D721Med (cell line): ENCODE data around the gene CD79B.

Experiments used
- DNase-seq: peaks from one replicate; pipeline ENCODE4 v3.0.0; 2011; ENCODE audit warnings: low spot score; ENCODE audit not compliant: insufficient read length
- FAIRE-seq: peaks from 2 replicates; lab custom pipeline; 2011; peaks lifted over from hg19 to GRCh38; lab: Jason Lieb, UNC
- CTCF ChIP-seq: IDR thresholded peaks from 2 replicates; pipeline ENCODE4 v1.5.1; 2012; ENCODE audit warnings: mild to moderate bottlenecking, control low read depth; ENCODE audit not compliant: insufficient read depth; ENCODE audit errors: missing control alignments

The CD79B gene

GRCh38 chr17:63973247-63973646 lies 41.1 kb upstream of the CD79B start:
- no peak for FAIRE-seq
- no peak for TF ChIP-seq CTCF
- DNase-seq = no peak

GRCh38 chr17:63972796-63973195 lies 40.7 kb upstream of the CD79B start, which contains the start of gene SCN4A:
TSS of gene SCN4A (minus strand) at chr17:63972918. CDS start at chr17:63972841, 77 bp downstream.
- no peak for FAIRE-seq
- TF ChIP-seq CTCF = no peak

GRCh38 chr17:63969278-63969677 lies 37.1 kb upstream of the CD79B start:
- no peak for DNase-seq
- FAIRE-seq = no peak
- TF ChIP-seq CTCF = no peak

More at GRCh38 chr17:63972796-63973195, 40.7 kb upstream of the CD79B start, which contains the start of gene SCN4A:
- DNase-seq = no peak

- TF ChIP-seq CTCF = no peak
- DNase-seq (no peak), FAIRE-seq (no peak)
Measured at GRCh38 chr17:63967953-63968352, 35.8 kb upstream of the CD79B start.

- TF ChIP-seq CTCF = no peak
- FAIRE-seq (no peak), DNase-seq (no peak)
Measured at GRCh38 chr17:63966646-63967264, 34.6 kb upstream of the CD79B start.

- FAIRE-seq (no peak), DNase-seq (no peak)
- no peak for TF ChIP-seq CTCF
Measured at GRCh38 chr17:63963123-63963522, 31.0 kb upstream of the CD79B start.

- FAIRE-seq (no peak), DNase-seq (no peak)
- TF ChIP-seq CTCF = no peak
Measured at GRCh38 chr17:63962298-63962744, 30.2 kb upstream of the CD79B start.
